Right lobe of liver (tissue), 6 donors: ENCODE data around the gene CAPN7. TPM values are rescaled to one million over a fixed set of nuclear protein-coding genes. Genes with fewer than 3 reads are reported as not detected.

Experiments
- ATAC-seq, 4 donors: fragments of 200-7000 bp; cut with Tn5 transposase; one replicate each; pipeline ENCODE4 v1.9.1; 2020; ENCODE audit warnings: mild to moderate bottlenecking in 4 of 4, moderate library complexity in 4 of 4
- DNase-seq, 3 donors: peaks; one replicate each; pipeline ENCODE4 v3.0.0-alpha.2; 2020
- H3K27ac ChIP-seq, 3 donors: fragments of 200-600 bp; one replicate each; pipeline ENCODE4 v1.8.0; 2022
- H3K27me3 ChIP-seq, 2 donors: fragments of 200-600 bp; one replicate each; pipeline ENCODE4 v1.8.0; 2022
- H3K36me3 ChIP-seq, 4 donors: fragments of 200-600 bp; sonication (generic) in 1 of 4; one replicate each; pipeline versions ENCODE4 v1.5.1 to v1.8.0; 2017 to 2022; ENCODE audit warnings: control low read depth in 1 of 4
- H3K4me1 ChIP-seq, 4 donors: fragments of 200-600 bp; sonication (generic) in 1 of 4; one replicate each; pipeline versions ENCODE4 v1.5.1 to v1.8.0; 2017 to 2022; ENCODE audit warnings: control low read depth in 1 of 4
- H3K4me3 ChIP-seq, 3 donors: fragments of 200-600 bp; one replicate each; pipeline ENCODE4 v1.8.0; 2022
- H3K9me3 ChIP-seq, 4 donors: fragments of 200-600 bp; sonication (generic) in 1 of 4; one replicate each; pipeline versions ENCODE4 v1.5.1 to v1.8.0; 2017 to 2022; ENCODE audit warnings: control low read depth in 1 of 4
- POLR2A ChIP-seq: fragments of 450-650 bp; IDR thresholded peaks from one replicate; pipeline ENCODE4 v1.6.1; 2017; ENCODE audit warnings: antibody characterized with exemption, mild to moderate bottlenecking
- WGBS: methylation state at CpG from one replicate; pipeline ENCODE4 v1.1.6; 2018; ENCODE audit warnings: low coverage, low lambda C conversion rate; ENCODE audit not compliant: insufficient coverage; ENCODE audit errors: missing lambda C conversion rate; 5-methylcytosine and 5-hydroxymethylcytosine counted together
- intact Hi-C, 2 donors: fragments of 100-400 bp; cut with DNase I; formaldehyde crosslinking; loops; one replicate each; pipeline versions ENCODE4 v1.11.2 to v1.14.1; 2022
- total RNA-seq, 6 experiments: library from RNA; depleted of rRNA in 2 of 6; stranded (reverse); fragments of >200 nt in 2 of 6; fragmentation: NEBNext Ultra II Directional in 3 of 6; extraction: Animal tissue kit (Norgen Biotek cat#: 25700) in 3 of 6; gene quantifications; one replicate each; pipeline versions ENCODE4 v1.1.0 to v1.2.4, GENCODE V29; 2016 to 2023
- TF ChIP-seq, protein P1 (sequence below), 4 donors: fragments of 200-600 bp in 3 of 4; fragments of 450-650 bp in 1 of 4; IDR thresholded peaks; one replicate each; pipeline versions ENCODE4 v1.5.1 to v1.8.0; 2016 to 2022; ENCODE audit warnings: antibody characterized with exemption in 4 of 4, mild to moderate bottlenecking in 2 of 4
- donor health status: DM: no; HTN: yes; CAD: no.
- donor health status: DM: no; HTN: no; CAD: no.
- donor health status: DM: no; HTN: no; CAD: no.
- donor health status: DM: no; HTN: yes; CAD: no.
- donor health status: DM: no; HTN: yes; CAD: no.

CAPN7 gene
- total RNA-seq, 6 experiments from 2014 or later, result 20.1 to 32.8 (median 23.1) TPM

DNA sequence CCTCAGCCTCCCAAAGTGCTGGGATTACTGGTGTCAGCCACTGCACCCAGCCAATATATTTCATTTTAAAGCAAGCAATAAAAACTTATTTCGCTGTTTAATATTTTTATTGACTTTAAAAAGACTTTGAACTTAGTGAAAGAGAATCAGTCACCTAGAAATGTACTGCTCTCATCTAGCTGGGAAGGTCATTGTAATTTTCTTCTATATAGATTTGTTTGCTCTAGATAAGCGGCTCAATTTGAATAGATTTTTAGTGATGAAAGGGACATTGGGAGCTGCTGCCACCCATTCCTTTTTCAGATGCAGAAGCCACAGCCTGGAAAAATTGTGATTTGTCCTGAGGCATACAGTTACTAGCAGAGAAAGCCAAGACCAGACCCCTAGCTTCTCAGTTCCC is 40.1 kb downstream of the CAPN7 start:
- Histone ChIP-seq H3K36me3 (peaks cover 0 to 90% (median 25%) of the 10 kb centered on the region in 4 donors), H3K27ac (no peak overlapping the region), H3K4me1 (no peaks in the 10 kb centered on the region), H3K4me3 (no peak overlapping the region), H3K27me3 (no peaks in the 10 kb centered on the region), H3K9me3 (no peaks in the 10 kb centered on the region)
- intact Hi-C loops, result no loop called here
- DNase-seq (no peak), ATAC-seq (no peak)
- TF ChIP-seq, protein P1, sequence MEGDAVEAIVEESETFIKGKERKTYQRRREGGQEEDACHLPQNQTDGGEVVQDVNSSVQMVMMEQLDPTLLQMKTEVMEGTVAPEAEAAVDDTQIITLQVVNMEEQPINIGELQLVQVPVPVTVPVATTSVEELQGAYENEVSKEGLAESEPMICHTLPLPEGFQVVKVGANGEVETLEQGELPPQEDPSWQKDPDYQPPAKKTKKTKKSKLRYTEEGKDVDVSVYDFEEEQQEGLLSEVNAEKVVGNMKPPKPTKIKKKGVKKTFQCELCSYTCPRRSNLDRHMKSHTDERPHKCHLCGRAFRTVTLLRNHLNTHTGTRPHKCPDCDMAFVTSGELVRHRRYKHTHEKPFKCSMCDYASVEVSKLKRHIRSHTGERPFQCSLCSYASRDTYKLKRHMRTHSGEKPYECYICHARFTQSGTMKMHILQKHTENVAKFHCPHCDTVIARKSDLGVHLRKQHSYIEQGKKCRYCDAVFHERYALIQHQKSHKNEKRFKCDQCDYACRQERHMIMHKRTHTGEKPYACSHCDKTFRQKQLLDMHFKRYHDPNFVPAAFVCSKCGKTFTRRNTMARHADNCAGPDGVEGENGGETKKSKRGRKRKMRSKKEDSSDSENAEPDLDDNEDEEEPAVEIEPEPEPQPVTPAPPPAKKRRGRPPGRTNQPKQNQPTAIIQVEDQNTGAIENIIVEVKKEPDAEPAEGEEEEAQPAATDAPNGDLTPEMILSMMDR (IDR thresholded peaks at IDR 0.05), result no peak
- no peak for TF ChIP-seq POLR2A
- WGBS, result 86% methylated on average over 2 of the region's 2 CpGs

DNA sequence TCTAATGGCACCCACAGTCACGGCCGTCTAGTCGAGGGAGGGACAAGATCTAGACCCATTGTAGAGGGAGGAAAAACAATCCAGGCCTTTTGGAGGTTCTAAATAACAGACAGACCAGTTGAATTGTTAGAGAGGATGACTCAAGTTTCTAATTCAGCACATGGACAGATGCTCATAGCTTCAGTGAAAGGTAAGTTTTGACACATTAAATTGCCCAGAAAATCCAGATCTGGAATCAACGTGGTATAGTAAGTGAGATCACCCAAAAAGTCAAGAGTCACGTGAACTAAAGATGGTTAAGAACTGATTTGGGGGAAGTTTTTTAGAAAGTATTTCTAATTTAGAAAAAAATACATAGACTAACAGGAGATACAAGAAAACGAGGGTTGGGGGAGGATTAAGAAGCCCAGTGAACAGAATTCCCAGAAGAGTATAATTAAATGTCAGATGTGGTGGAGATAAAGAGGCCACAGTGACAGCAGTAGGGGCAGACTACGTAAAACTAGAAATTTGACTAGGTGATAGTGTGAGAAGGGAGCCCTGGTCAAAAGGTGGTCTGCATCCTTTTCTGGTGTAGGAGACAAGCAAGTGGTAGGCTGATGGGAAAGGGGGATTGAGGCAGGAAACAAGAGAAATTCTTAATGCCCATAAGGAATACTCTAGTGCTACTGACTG is 47.1 kb downstream of the CAPN7 start:
- intact Hi-C loops, result no loop called here
- H3K27ac ChIP-seq, result no peak overlapping the region

DNA sequence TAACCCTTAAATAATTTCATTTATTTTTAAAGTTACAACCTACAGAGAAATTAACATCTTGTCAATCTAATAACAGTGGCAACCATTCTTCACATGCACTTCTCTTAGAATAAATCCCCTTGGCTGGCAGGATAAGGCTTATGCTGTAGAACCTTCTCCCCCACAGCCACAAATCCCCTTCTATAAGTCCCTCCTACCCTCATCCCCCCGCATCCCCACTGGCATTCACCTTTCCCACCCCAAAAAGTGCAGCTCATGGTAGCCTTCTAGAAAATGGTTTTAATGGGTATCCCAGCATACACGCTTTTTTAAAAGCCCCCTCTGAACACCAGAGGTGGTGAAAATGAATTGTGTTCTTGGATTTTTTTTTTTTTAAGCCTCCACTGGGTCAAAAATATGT is 49.2 kb downstream of the CAPN7 start:
- ATAC-seq, result no peak
- Histone ChIP-seq H3K4me3 (no peak overlapping the region), H3K9me3 (no peaks in the 10 kb centered on the region), H3K4me1 (no peaks in the 10 kb centered on the region), H3K27ac (no peak overlapping the region), H3K36me3 (peaks cover 0 to 92% (median 28%) of the 10 kb centered on the region in 4 donors), H3K27me3 (no peaks in the 10 kb centered on the region)
- intact Hi-C loops, result no loop called here
- 91% methylated on average over 2 of the region's 2 CpGs for WGBS
- DNase-seq, result no peak
- no peak for TF ChIP-seq POLR2A
- TF ChIP-seq, protein P1 (IDR thresholded peaks at IDR 0.05), result no peak

More for the DNA sequence above, 47.1 kb downstream of the CAPN7 start:
- ATAC-seq (no peak), DNase-seq (no peak)
- no peak for TF ChIP-seq POLR2A
- TF ChIP-seq, protein P1 (IDR thresholded peaks at IDR 0.05), result no peak
- Histone ChIP-seq H3K36me3 (peaks cover 4 to 95% (median 30%) of the 10 kb centered on the region in 4 donors), H3K27me3 (no peaks in the 10 kb centered on the region), H3K9me3 (no peaks in the 10 kb centered on the region), H3K4me3 (no peak overlapping the region), H3K4me1 (no peaks in the 10 kb centered on the region)
- WGBS, result 66% methylated on average over 7 of the region's 7 CpGs

DNA sequence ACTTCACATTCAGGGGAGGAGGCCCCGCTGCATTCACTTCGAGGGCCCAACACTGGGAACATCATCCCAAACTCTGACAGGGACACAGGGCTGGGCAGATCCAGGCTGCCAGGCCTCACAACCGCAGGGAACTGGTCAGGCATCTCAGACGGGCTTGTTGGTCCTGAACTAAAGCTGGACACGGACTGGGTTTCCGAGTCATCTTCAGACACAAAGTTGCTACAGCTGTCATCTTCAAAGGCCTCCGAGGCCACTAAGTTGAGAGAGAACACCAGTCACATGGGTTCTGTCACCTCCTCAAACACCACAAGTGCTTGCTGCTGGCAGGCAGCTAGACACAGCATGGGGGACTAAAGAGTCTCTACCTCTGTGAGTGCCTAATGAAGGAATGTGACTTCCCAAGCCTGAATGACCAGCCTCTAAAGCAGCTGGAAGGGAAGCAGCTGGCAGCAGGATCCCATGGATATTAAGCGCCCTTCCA is 50.9 kb downstream of the CAPN7 start:
- DNase-seq (no peak), ATAC-seq (no peak)
- TF ChIP-seq, protein P1 (IDR thresholded peaks at IDR 0.05), result no peak
- TF ChIP-seq POLR2A, result no peak
- H3K36me3 ChIP-seq, result peaks cover 0 to 75% (median 23%) of the 10 kb centered on the region in 4 donors
- no peak overlapping the region for H3K27ac ChIP-seq
- WGBS, result no CpG with 5 or more reads among the region's 8 CpGs
- H3K27me3 ChIP-seq, result no peaks in the 10 kb centered on the region
- intact Hi-C loops, result no loop called here
- no peaks in the 10 kb centered on the region for H3K4me1 ChIP-seq
- no peaks in the 10 kb centered on the region for H3K9me3 ChIP-seq
- H3K4me3 ChIP-seq, result no peak overlapping the region
